Stomach (tissue), 9 donors: ENCODE results near the gene SHLD1. TPM values are rescaled to one million over a fixed set of nuclear protein-coding genes. Genes with fewer than 3 reads are reported as not detected.

Source experiments
- DNase-seq, 2 donors: peaks; one replicate each; pipeline versions ENCODE4 v3.0.0 to v3.0.0-alpha.2; 2013 to 2019
- H3K27ac ChIP-seq, 5 donors: fragments of 200-600 bp in 4 of 5; sonication (generic) in 4 of 5; one replicate each; pipeline ENCODE4 v1.5.1; 2013 to 2019; ENCODE audit warnings: mild to moderate bottlenecking in 1 of 5, moderate library complexity in 1 of 5
- H3K27me3 ChIP-seq, 3 donors: fragments of 200-600 bp; sonication (generic); one replicate each; pipeline ENCODE4 v1.5.1; 2017 to 2019; ENCODE audit warnings: mixed run types in 1 of 3
- H3K36me3 ChIP-seq, 4 donors: fragments of 200-600 bp; sonication (generic); 1 replicate in 3 of 4; 2 replicates in 1 of 4; pipeline ENCODE4 v1.5.1; 2016 to 2019
- H3K4me1 ChIP-seq, 4 donors: fragments of 200-600 bp; sonication (generic); one replicate each; pipeline ENCODE4 v1.5.1; 2016 to 2019
- H3K4me3 ChIP-seq, 4 donors: fragments of 200-600 bp; sonication (generic) in 3 of 4; one replicate each; pipeline ENCODE4 v1.5.1; 2016 to 2019; ENCODE audit warnings: mild to moderate bottlenecking in 1 of 4
- H3K9me3 ChIP-seq, 4 donors: fragments of 200-600 bp; sonication (generic); one replicate each; pipeline ENCODE4 v1.5.1; 2016 to 2019
- CTCF ChIP-seq, 7 experiments: fragments of 450-650 bp in 4 of 7; fragments of 200-600 bp in 3 of 7; sonication (generic) in 3 of 7; IDR thresholded peaks; one replicate each; pipeline ENCODE4 v1.5.1; 2016 to 2019; ENCODE audit warnings: antibody characterized with exemption in 7 of 7, control low read depth in 2 of 7, mild to moderate bottlenecking in 1 of 7
- EP300 ChIP-seq: sonication (generic); formaldehyde crosslinking; IDR thresholded peaks from one replicate; pipeline ENCODE4 v1.6.1; 2017; ENCODE audit warnings: antibody characterized with exemption
- POLR2A ChIP-seq, 4 donors: fragments of 450-650 bp; IDR thresholded peaks; one replicate each; pipeline ENCODE4 v1.6.1; 2016; ENCODE audit warnings: antibody characterized with exemption in 4 of 4, control low read depth in 2 of 4, mild to moderate bottlenecking in 1 of 4, moderate library complexity in 1 of 4
- POLR2AphosphoS5 ChIP-seq, 3 donors: sonication (generic); formaldehyde crosslinking; IDR thresholded peaks; one replicate each; pipeline ENCODE4 v1.6.1; 2016; ENCODE audit warnings: antibody characterized with exemption in 3 of 3
- WGBS, 5 donors: extraction: QIAGEN DNeasy Blood & Tissue Kit in 3 of 5; methylation state at CpG; one replicate each; pipeline versions ENCODE4 v1.1.5 to v1.1.7; 2013 to 2018; 5-methylcytosine and 5-hydroxymethylcytosine counted together
- intact Hi-C: fragments of 100-400 bp; cut with DNase I; formaldehyde crosslinking; loops from one replicate; pipeline ENCODE4 v1.15.1; 2023; ENCODE audit warnings: low total_unique reads
- polyA plus RNA-seq, 3 donors: library from polyadenylated mRNA; stranded (reverse); fragments of 200-250 nt; gene quantifications; one replicate each; pipeline ENCODE4 v1.2.3, GENCODE V29; 2013
- total RNA-seq, 5 donors: library from RNA; depleted of rRNA; stranded (reverse); fragments of >200 nt; gene quantifications; one replicate each; pipeline versions ENCODE4 v1.1.0 to v1.2.3, GENCODE V29; 2014 to 2016
- donor health status: healthy with polysubstance abuse.
- donor health status: Bipolar disorder and iron deficiency.
- donor health status: healthy.

Gene SHLD1
- total and polyA plus RNA-seq, 8 donors, result 1.3 to 10.5 (median 3.5) TPM; not detected in 1

GRCh38 chr20:5859608-5860007, 109.4 kb downstream of the SHLD1 start:
- no peak for TF ChIP-seq CTCF (IDR thresholded peaks at IDR 0.05)
- no peak for TF ChIP-seq EP300
- TF ChIP-seq POLR2A (IDR thresholded peaks at IDR 0.05), result no peak
- no peak for TF ChIP-seq POLR2AphosphoS5 (IDR thresholded peaks at IDR 0.05)
- no peak overlapping the region for H3K27ac ChIP-seq
- H3K27me3 ChIP-seq, result no peaks in the 10 kb centered on the region
- H3K36me3 ChIP-seq, result peaks cover 0 to 9% (median 8%) of the 10 kb centered on the region in 4 donors
- no peak for DNase-seq
- H3K4me3 ChIP-seq, result no peak overlapping the region
- intact Hi-C loops, result no loop called here
- no peaks in the 10 kb centered on the region for H3K9me3 ChIP-seq
- WGBS, 5 donors, result 73 to 92% (median 80%) methylated on average over 5 of the region's 5 CpGs
- H3K4me1 ChIP-seq, result peaks cover 0 to 18% (median 0%) of the 10 kb centered on the region in 4 donors

GRCh38 chr20:5862703-5863039, 112.5 kb downstream of the SHLD1 start:
- DNase-seq, result no peak
- no peak overlapping the region for H3K27ac ChIP-seq
- H3K27me3 ChIP-seq, result no peaks in the 10 kb centered on the region
- intact Hi-C loops, result no loop called here
- H3K9me3 ChIP-seq, result no peaks in the 10 kb centered on the region
- no peak for TF ChIP-seq POLR2A (IDR thresholded peaks at IDR 0.05)
- no peak for TF ChIP-seq CTCF (IDR thresholded peaks at IDR 0.05)
- TF ChIP-seq POLR2AphosphoS5 (IDR thresholded peaks at IDR 0.05), result no peak
- no peak for TF ChIP-seq EP300
- peaks cover 0 to 9% (median 8%) of the 10 kb centered on the region in 4 donors for H3K36me3 ChIP-seq
- no peak overlapping the region for H3K4me3 ChIP-seq
- WGBS, 5 donors, result 43 to 72% (median 62%) methylated on average over 3 of the region's 3 CpGs
- H3K4me1 ChIP-seq, result peaks cover 0 to 25% (median 0%) of the 10 kb centered on the region in 4 donors

GRCh38 chr20:5863040-5863833, 113.0 kb downstream of the SHLD1 start:
- no peak for DNase-seq
- no peak for TF ChIP-seq EP300
- TF ChIP-seq POLR2AphosphoS5 (IDR thresholded peaks at IDR 0.05), result no peak
- TF ChIP-seq POLR2A (IDR thresholded peaks at IDR 0.05), result no peak
- TF ChIP-seq CTCF (IDR thresholded peaks at IDR 0.05), result no peak

GRCh38 chr20:5864428-5864827, 114.2 kb downstream of the SHLD1 start:
- 70 to 92% (median 78%) methylated on average over 6 of the region's 6 CpGs for WGBS, 5 donors
- no peak overlapping the region for H3K4me3 ChIP-seq
- intact Hi-C loops, result no loop called here
- H3K27me3 ChIP-seq, result no peaks in the 10 kb centered on the region
- no peak overlapping the region for H3K27ac ChIP-seq
- H3K9me3 ChIP-seq, result no peaks in the 10 kb centered on the region
- TF ChIP-seq POLR2A (IDR thresholded peaks at IDR 0.05) (no peak), POLR2AphosphoS5 (IDR thresholded peaks at IDR 0.05) (no peak), EP300 (no peak), CTCF (IDR thresholded peaks at IDR 0.05) (no peak)
- peaks cover 0 to 9% (median 8%) of the 10 kb centered on the region in 4 donors for H3K36me3 ChIP-seq
- peaks cover 0 to 25% (median 0%) of the 10 kb centered on the region in 4 donors for H3K4me1 ChIP-seq
- DNase-seq, result no peak

More at GRCh38 chr20:5863040-5863833, 113.0 kb downstream of the SHLD1 start:
- no peaks in the 10 kb centered on the region for H3K9me3 ChIP-seq
- no peaks in the 10 kb centered on the region for H3K27me3 ChIP-seq
- peaks cover 0 to 25% (median 0%) of the 10 kb centered on the region in 4 donors for H3K4me1 ChIP-seq
- 77 to 89% (median 84%) methylated on average over 11 to 12 of the region's 12 CpGs for WGBS, 5 donors
- intact Hi-C loops, result no loop called here
- no peak overlapping the region for H3K4me3 ChIP-seq
- H3K36me3 ChIP-seq, result peaks cover 0 to 9% (median 8%) of the 10 kb centered on the region in 4 donors
- no peak overlapping the region for H3K27ac ChIP-seq
